ENCODE measurements around the gene PACSIN1.

The PACSIN1 gene

DNA sequence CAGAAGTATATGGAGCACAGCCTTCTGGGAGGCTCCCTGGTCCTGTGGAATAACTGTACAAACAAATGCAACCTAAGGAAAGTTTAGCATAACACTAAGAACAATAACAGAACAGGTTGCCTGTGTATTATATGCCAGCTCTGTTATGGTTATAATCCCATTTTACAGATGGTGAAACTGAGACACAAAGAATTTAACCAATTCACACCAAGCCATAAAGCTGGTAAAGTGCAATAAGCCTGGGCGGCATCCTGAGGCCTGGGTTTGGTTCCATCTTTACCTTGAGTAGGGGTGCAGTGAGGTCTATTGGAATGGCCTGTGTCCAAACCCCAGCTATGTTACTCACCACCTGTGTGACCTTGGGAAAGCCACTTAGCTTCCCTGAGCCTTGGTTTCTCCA is 14.7 kb upstream of the PACSIN1 start:
- H3K4me2 ChIP-seq: no peak overlapping the region
- no peak overlapping the region for H3K9ac ChIP-seq
- H4K20me1 ChIP-seq: no peaks in the 10 kb centered on the region; a peak in 1 of 22 replicates
- TF ChIP-seq Cebpa-rat (IDR thresholded peaks at IDR 0.05): no peak
- H3K4me3 ChIP-seq: no peak overlapping the region
- peaks cover 0 to 7% (median 0%) of the 10 kb centered on the region in 11 experiments; a peak in 3 of 22 replicates for H3K9me3 ChIP-seq (replicated peaks in 1 of 11)
- no peaks in the 10 kb centered on the region for H3K27me3 ChIP-seq
- H3K4me1 ChIP-seq: peaks cover 9 to 19% (median 15%) of the 10 kb centered on the region in 10 experiments
- H3K27ac ChIP-seq: no peak overlapping the region
- no peaks in the 10 kb centered on the region for H3K36me3 ChIP-seq

- peaks cover 0 to 13% (median 10%) of the 10 kb centered on the region in 10 experiments; a peak in 13 of 20 replicates for H3K4me1 ChIP-seq
- peaks cover 0 to 9% (median 0%) of the 10 kb centered on the region in 11 experiments; a peak in 6 of 22 replicates for H3K9me3 ChIP-seq (replicated peaks in 1 of 11)
- H3K36me3 ChIP-seq: no peaks in the 10 kb centered on the region
- H3K9ac ChIP-seq: no peak overlapping the region
- no peak overlapping the region for H3K4me3 ChIP-seq
- no peak overlapping the region for H3K4me2 ChIP-seq
- no peaks in the 10 kb centered on the region for H3K27me3 ChIP-seq
- no peak for TF ChIP-seq Cebpa-rat (IDR thresholded peaks at IDR 0.05)
- no peaks in the 10 kb centered on the region for H4K20me1 ChIP-seq
- H3K27ac ChIP-seq: no peak overlapping the region
These were observed 10.0 kb upstream of the PACSIN1 start for GRCh38 chr6:34455831-34456230.

DNA sequence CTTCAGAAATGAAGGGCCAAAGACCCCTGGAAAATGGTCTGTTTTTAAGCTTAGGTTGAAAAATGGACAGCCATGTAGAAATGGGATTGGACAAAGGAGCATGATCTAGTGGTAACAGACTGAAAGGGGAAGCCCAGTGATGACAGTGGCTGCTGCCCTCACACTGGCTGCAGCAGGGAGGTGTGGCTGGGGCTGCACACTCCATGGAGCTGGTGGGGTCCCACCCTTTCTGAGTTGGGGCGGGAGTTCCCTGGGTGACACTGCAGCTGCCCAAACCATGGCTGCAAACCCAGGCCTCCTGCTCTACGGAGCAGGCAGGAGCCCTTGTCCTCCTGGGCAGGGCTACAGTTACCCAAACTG is 8.5 kb upstream of the PACSIN1 start:
- Histone ChIP-seq H3K27ac (no peak overlapping the region), H3K4me3 (no peak overlapping the region), H4K20me1 (no peaks in the 10 kb centered on the region), H3K36me3 (no peaks in the 10 kb centered on the region), H3K4me1 (peaks cover 6 to 18% (median 11%) of the 10 kb centered on the region in 10 experiments; a peak in 17 of 20 replicates), H3K4me2 (peak overlapping the region in 7 of 11 experiments; percentile 4 to 41 (median 28); a peak in 11 of 22 replicates), H3K9me3 (replicated peaks in 1 of 11) (peaks cover 0 to 9% (median 0%) of the 10 kb centered on the region in 11 experiments; a peak in 4 of 22 replicates), H3K9ac (no peak overlapping the region), H3K27me3 (no peaks in the 10 kb centered on the region)
- no peak for TF ChIP-seq Cebpa-rat (IDR thresholded peaks at IDR 0.05)

- H3K4me3 ChIP-seq: no peak overlapping the region
These were observed 7.8 kb upstream of the PACSIN1 start for GRCh38 chr6:34457742-34458735.

DNA sequence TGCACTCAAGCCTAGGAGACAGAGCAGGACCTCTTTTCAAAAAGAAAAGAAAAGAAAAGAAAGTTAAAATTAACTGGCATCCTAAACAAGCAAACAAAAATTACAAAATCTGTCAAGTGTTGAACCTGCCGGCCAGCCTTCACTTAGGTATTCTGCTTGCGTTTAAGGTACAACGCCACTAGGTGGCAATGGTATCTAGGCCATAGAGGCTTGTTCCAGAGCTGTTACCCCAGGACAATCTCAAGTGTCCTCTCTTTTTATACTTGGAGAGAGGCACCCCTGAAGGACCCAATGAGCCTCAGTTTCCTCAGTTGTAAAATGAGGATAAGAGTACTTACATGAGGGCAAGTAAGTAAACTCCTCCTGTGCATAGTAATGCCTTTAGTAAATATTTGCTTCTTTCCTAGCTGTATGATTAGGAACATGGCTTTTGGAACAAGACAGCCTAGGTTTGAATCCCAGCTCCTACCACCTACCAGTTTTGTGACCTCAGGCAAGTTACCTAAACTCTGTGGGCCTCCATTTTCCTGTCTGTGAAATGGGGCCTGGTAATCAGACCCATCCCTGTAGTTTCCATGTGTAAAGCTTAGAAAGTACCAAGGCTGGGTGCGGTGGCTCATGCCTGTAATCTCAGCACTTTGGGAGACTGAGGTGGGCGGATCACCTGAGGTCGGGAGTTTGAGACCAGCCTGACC is 5.8 kb upstream of the PACSIN1 start:
- TF ChIP-seq Cebpa-rat (IDR thresholded peaks at IDR 0.05): no peak
- H3K4me3 ChIP-seq: no peak overlapping the region
- no peaks in the 10 kb centered on the region for H3K36me3 ChIP-seq
- H3K4me1 ChIP-seq: peaks cover 11 to 27% (median 17%) of the 10 kb centered on the region in 10 experiments; a peak in 19 of 20 replicates
- no peak overlapping the region for H3K27ac ChIP-seq
- H3K9ac ChIP-seq: no peak overlapping the region
- H3K4me2 ChIP-seq: no peak overlapping the region
- H4K20me1 ChIP-seq: no peaks in the 10 kb centered on the region; a peak in 1 of 22 replicates
- peaks cover 0 to 9% (median 0%) of the 10 kb centered on the region in 11 experiments; a peak in 4 of 22 replicates for H3K9me3 ChIP-seq (replicated peaks in 1 of 11)
- peaks cover 0 to 3% (median under 1%) of the 10 kb centered on the region in 11 experiments; a peak in 8 of 22 replicates for H3K27me3 ChIP-seq

More at GRCh38 chr6:34457742-34458735, 7.8 kb upstream of the PACSIN1 start:
- H3K4me2 ChIP-seq: peak overlapping the region in 7 of 11 experiments; percentile 4 to 41 (median 28); a peak in 12 of 22 replicates
- H3K36me3 ChIP-seq: no peaks in the 10 kb centered on the region
- H3K9me3 ChIP-seq (replicated peaks in 1 of 11): peaks cover 0 to 9% (median 0%) of the 10 kb centered on the region in 11 experiments; a peak in 4 of 22 replicates
- no peaks in the 10 kb centered on the region for H4K20me1 ChIP-seq
- no peaks in the 10 kb centered on the region for H3K27me3 ChIP-seq
- H3K4me1 ChIP-seq: peaks cover 10 to 25% (median 13%) of the 10 kb centered on the region in 10 experiments; a peak in 17 of 20 replicates
- H3K27ac ChIP-seq: peak overlapping the region in 1 of 11 experiments; percentile 12; a peak in 1 of 22 replicates
- no peak overlapping the region for H3K9ac ChIP-seq
- TF ChIP-seq Cebpa-rat (IDR thresholded peaks at IDR 0.05): no peak

DNA sequence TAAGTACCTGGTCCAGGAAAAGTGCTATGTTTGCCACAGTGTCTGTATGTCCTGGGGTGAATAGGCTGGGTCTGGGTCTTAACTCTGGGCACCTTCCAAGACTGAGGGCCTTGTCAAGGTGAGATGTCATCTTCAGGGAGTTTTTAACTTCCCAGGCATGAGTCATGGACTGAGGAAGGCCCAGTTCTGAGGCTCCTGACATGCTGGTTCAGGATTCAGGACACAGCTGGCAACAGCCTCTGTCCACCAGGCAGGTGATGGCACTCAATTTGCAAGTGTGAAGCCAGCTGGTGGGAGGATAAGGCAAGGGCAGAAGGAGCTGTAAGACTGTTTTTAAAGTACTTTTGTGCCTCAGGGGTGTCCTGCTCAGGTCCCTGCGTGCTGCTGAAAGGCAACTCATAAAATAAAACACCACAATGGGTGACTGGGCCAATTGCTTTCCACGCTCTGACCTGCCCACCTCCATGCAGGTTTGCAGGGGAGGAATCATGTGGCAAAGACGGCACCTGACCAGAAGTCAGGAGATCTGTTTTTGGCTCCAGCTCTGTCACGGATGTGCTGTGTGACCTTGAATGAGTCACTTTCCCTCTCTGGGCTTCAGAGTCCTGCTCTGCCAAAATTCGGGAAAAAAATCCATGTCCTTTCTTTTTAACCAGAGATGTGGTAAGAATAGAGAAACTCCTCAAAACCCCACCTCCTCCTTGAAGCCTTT is 4.9 kb upstream of the PACSIN1 start:
- peaks cover 0 to 10% (median 6%) of the 10 kb centered on the region in 11 experiments; a peak in 13 of 22 replicates for H3K27me3 ChIP-seq
- no peak overlapping the region for H3K27ac ChIP-seq

GRCh38 chr6:34462010-34462409 is 3.9 kb upstream of the PACSIN1 start:
- Histone ChIP-seq H3K27ac (no peak overlapping the region), H3K4me2 (peak overlapping the region in 6 of 11 experiments; percentile 17 to 44 (median 30); a peak in 4 of 22 replicates)

More for the DNA sequence above, 4.9 kb upstream of the PACSIN1 start:
- peaks cover 0 to 9% (median 0%) of the 10 kb centered on the region in 11 experiments; a peak in 4 of 22 replicates for H3K9me3 ChIP-seq (replicated peaks in 1 of 11)
- H4K20me1 ChIP-seq: no peaks in the 10 kb centered on the region; a peak in 1 of 22 replicates
- no peak overlapping the region for H3K9ac ChIP-seq
- H3K4me3 ChIP-seq: no peak overlapping the region
- H3K4me1 ChIP-seq: peaks cover 17 to 34% (median 23%) of the 10 kb centered on the region in 10 experiments; a peak in 19 of 20 replicates
- H3K4me2 ChIP-seq: no peak overlapping the region
- no peaks in the 10 kb centered on the region for H3K36me3 ChIP-seq
- TF ChIP-seq Cebpa-rat (IDR thresholded peaks at IDR 0.05): no peak

GRCh38 chr6:34462551-34462971 is 3.3 kb upstream of the PACSIN1 start:
- peak overlapping the region in 6 of 11 experiments; percentile 17 to 44 (median 30); a peak in 8 of 22 replicates for H3K4me2 ChIP-seq
- H3K9ac ChIP-seq: peak overlapping the region in 2 of 11 experiments; percentile 6 to 20; a peak in 1 of 22 replicates
- no peak overlapping the region for H3K27ac ChIP-seq
- no peaks in the 10 kb centered on the region for H3K36me3 ChIP-seq
- peaks cover 0 to 13% (median 0%) of the 10 kb centered on the region in 11 experiments; a peak in 5 of 22 replicates for H4K20me1 ChIP-seq
- H3K4me3 ChIP-seq: no peak overlapping the region
- peaks cover 0 to 9% (median 0%) of the 10 kb centered on the region in 11 experiments; a peak in 4 of 22 replicates for H3K9me3 ChIP-seq (replicated peaks in 1 of 11)
- TF ChIP-seq Cebpa-rat (IDR thresholded peaks at IDR 0.05): no peak
- H3K27me3 ChIP-seq: peaks cover 0 to 17% (median 6%) of the 10 kb centered on the region in 11 experiments; a peak in 13 of 22 replicates
- H3K4me1 ChIP-seq: peaks cover 17 to 46% (median 34%) of the 10 kb centered on the region in 10 experiments; a peak in 19 of 20 replicates

More at GRCh38 chr6:34462010-34462409, 3.9 kb upstream of the PACSIN1 start:
- peaks cover 0 to 17% (median 6%) of the 10 kb centered on the region in 11 experiments; a peak in 13 of 22 replicates for H3K27me3 ChIP-seq
- peaks cover 0 to 10% (median 0%) of the 10 kb centered on the region in 11 experiments; a peak in 5 of 22 replicates for H4K20me1 ChIP-seq
- peak overlapping the region in 2 of 11 experiments; percentile 6 to 20; a peak in 1 of 22 replicates for H3K9ac ChIP-seq
- peaks cover 0 to 9% (median 0%) of the 10 kb centered on the region in 11 experiments; a peak in 4 of 22 replicates for H3K9me3 ChIP-seq (replicated peaks in 1 of 11)
- no peak for TF ChIP-seq Cebpa-rat (IDR thresholded peaks at IDR 0.05)
- H3K36me3 ChIP-seq: no peaks in the 10 kb centered on the region
- H3K4me1 ChIP-seq: peaks cover 18 to 45% (median 33%) of the 10 kb centered on the region in 10 experiments; a peak in 19 of 20 replicates
- H3K4me3 ChIP-seq: no peak overlapping the region

All from BLaER1 treated with 17β-estradiol and CSF1 and Interleukin-3, amounts not matched to agents 10 nM and 100 nM (cell line).